ENCODE results near the gene HMGA1.
"Not testable (repeated sequence)": the region's sequence is repeated elsewhere in the genome, so short reads cannot be mapped to it uniquely, and the experiment has no call there.

HMGA1 gene

GRCh38 chr6:34249469-34250261 lies 13.0 kb downstream of the HMGA1 start:
- Mint-ChIP-seq H3K4me3 (peak overlapping the region; percentile 83), H3K36me3 (ENCODE audit: low read depth) (peaks cover 4% of the 10 kb centered on the region), H3K27ac (peak overlapping the region; percentile 77), H3K27me3 (peaks cover 2% of the 10 kb centered on the region), H3K4me1 (peaks cover 42% of the 10 kb centered on the region), H3K9me3 (no peaks in the 10 kb centered on the region)
- DNase-seq (no peak), ATAC-seq (peak; percentile 24)

- not testable (repeated sequence) for ATAC-seq; H3K27ac Mint-ChIP-seq; H3K27me3 Mint-ChIP-seq; H3K4me3 Mint-ChIP-seq; DNase-seq; H3K36me3 Mint-ChIP-seq (ENCODE audit: low read depth); H3K9me3 Mint-ChIP-seq
- peaks cover 19% of the 10 kb centered on the region for H3K4me1 Mint-ChIP-seq
Observed at GRCh38 chr6:34252395-34252794, 15.7 kb downstream of the HMGA1 start.

GRCh38 chr6:34259529-34260069 lies 22.9 kb downstream of the HMGA1 start:
- Mint-ChIP-seq H3K27me3 (no peaks in the 10 kb centered on the region), H3K36me3 (ENCODE audit: low read depth) (no peaks in the 10 kb centered on the region), H3K9me3 (no peaks in the 10 kb centered on the region), H3K4me3 (no peak overlapping the region), H3K27ac (no peak overlapping the region), H3K4me1 (no peaks in the 10 kb centered on the region)
- DNase-seq (no peak), ATAC-seq (no peak)

- ATAC-seq: no peak
- Mint-ChIP-seq H3K9me3 (no peaks in the 10 kb centered on the region), H3K4me3 (no peak overlapping the region), H3K4me1 (no peaks in the 10 kb centered on the region), H3K27me3 (no peaks in the 10 kb centered on the region), H3K36me3 (ENCODE audit: low read depth) (no peaks in the 10 kb centered on the region), H3K27ac (no peak overlapping the region)
- no peak for DNase-seq
Observed at GRCh38 chr6:34260576-34261267, 24.0 kb downstream of the HMGA1 start.

DNA sequence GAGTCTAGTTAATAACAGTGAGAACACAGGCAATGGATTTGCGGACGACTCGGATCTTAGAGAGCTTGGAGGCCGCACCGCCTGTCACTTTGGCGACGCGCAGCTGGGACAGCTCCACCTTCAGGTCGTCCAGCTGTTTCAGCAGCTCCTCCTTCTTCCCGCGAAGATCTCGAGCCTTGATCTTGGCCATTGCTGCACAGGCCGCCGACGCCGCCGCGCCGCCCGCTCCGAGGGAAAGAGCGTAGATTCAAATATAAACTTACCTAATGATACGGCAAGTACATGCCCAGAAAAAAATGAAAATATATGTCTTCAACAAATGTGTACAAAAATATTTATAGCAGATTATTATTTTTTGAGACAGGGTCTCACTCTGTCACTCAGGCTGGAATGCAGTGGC lies 26.8 kb downstream of the HMGA1 start:
- H3K4me1 Mint-ChIP-seq; H3K4me3 Mint-ChIP-seq; H3K27me3 Mint-ChIP-seq; H3K9me3 Mint-ChIP-seq; H3K27ac Mint-ChIP-seq; ATAC-seq; H3K36me3 Mint-ChIP-seq (ENCODE audit: low read depth); DNase-seq: not testable (repeated sequence)

DNA sequence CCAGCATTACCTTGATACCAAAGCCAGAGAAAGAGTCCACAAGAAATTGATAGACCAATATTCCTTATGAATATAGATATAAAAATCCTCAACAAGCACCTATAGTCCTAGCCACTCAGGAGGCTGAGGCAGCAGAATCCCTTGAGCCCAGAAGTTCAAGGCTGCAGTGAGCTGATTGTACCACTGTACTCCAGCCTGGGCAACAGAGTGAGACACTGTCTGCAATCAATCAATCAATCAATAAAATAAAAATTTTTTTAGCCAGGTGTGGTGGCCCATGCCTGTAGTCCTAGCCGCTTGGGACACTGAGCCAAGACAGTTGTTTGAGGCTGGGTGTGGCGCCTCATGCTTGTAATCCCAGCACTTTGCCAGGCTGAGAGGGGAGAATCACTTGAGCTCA lies 31.1 kb downstream of the HMGA1 start:
- DNase-seq (no peak), ATAC-seq (no peak)
- Mint-ChIP-seq H3K27me3 (no peaks in the 10 kb centered on the region), H3K4me3 (no peak overlapping the region), H3K4me1 (peaks cover 2% of the 10 kb centered on the region), H3K9me3 (no peaks in the 10 kb centered on the region), H3K36me3 (ENCODE audit: low read depth) (no peaks in the 10 kb centered on the region), H3K27ac (no peak overlapping the region)

- not testable (repeated sequence) for DNase-seq; H3K36me3 Mint-ChIP-seq (ENCODE audit: low read depth); H3K27me3 Mint-ChIP-seq; ATAC-seq; H3K27ac Mint-ChIP-seq; H3K4me1 Mint-ChIP-seq; H3K4me3 Mint-ChIP-seq; H3K9me3 Mint-ChIP-seq
Observed at GRCh38 chr6:34269132-34269531, 32.5 kb downstream of the HMGA1 start.

GRCh38 chr6:34269658-34270341 lies 33.1 kb downstream of the HMGA1 start:
- not testable (repeated sequence) for H3K9me3 Mint-ChIP-seq; H3K4me3 Mint-ChIP-seq; H3K4me1 Mint-ChIP-seq; DNase-seq; H3K36me3 Mint-ChIP-seq (ENCODE audit: low read depth); H3K27me3 Mint-ChIP-seq; H3K27ac Mint-ChIP-seq; ATAC-seq

- H3K4me3 Mint-ChIP-seq: no peak overlapping the region
- DNase-seq (no peak), ATAC-seq (no peak)
- peaks cover 11% of the 10 kb centered on the region for H3K4me1 Mint-ChIP-seq
- H3K27me3 Mint-ChIP-seq: no peaks in the 10 kb centered on the region
- no peaks in the 10 kb centered on the region for H3K36me3 Mint-ChIP-seq (ENCODE audit: low read depth)
- no peaks in the 10 kb centered on the region for H3K9me3 Mint-ChIP-seq
- no peak overlapping the region for H3K27ac Mint-ChIP-seq
Observed at GRCh38 chr6:34272013-34272926, 35.6 kb downstream of the HMGA1 start.

DNA sequence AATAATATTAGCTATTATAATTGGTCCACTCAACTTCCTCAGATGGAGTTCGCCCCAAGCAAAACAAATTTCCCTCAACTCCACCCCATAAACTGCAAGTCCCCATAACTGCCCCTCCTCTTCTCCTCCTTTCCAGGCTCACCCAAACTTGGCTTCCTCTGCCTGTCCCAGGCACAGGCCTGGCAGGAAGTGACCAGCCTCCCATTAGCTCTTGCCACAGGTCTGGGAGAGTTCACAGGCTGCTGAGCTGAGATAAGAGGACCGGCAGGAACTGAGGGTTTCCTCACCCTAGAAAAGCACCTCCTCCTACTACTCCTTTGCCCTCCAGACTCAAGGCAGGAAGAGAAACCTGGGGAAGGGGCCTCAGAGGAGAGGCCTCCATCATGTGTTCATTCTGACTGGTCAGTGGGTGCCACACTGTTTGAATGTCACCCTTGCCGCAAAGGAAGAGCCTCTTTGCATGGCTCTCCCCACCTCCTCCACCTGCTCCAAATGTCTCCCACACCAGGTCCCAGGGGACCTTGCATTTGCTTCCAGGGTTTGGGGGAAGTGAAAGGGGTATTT lies 36.7 kb downstream of the HMGA1 start:
- H3K4me1 Mint-ChIP-seq: peaks cover 11% of the 10 kb centered on the region
- DNase-seq (no peak), ATAC-seq (no peak)
- no peak overlapping the region for H3K4me3 Mint-ChIP-seq
- H3K27me3 Mint-ChIP-seq: no peaks in the 10 kb centered on the region
- H3K27ac Mint-ChIP-seq: no peak overlapping the region
- H3K9me3 Mint-ChIP-seq: no peaks in the 10 kb centered on the region
- H3K36me3 Mint-ChIP-seq (ENCODE audit: low read depth): no peaks in the 10 kb centered on the region

GRCh38 chr6:34274129-34274528 lies 37.5 kb downstream of the HMGA1 start:
- H3K27me3 Mint-ChIP-seq: no peaks in the 10 kb centered on the region
- ATAC-seq: no peak
- H3K4me3 Mint-ChIP-seq: no peak overlapping the region
- no peaks in the 10 kb centered on the region for H3K9me3 Mint-ChIP-seq
- no peak for DNase-seq
- H3K27ac Mint-ChIP-seq: no peak overlapping the region
- peaks cover 11% of the 10 kb centered on the region for H3K4me1 Mint-ChIP-seq
- peaks cover 2% of the 10 kb centered on the region for H3K36me3 Mint-ChIP-seq (ENCODE audit: low read depth)

DNA sequence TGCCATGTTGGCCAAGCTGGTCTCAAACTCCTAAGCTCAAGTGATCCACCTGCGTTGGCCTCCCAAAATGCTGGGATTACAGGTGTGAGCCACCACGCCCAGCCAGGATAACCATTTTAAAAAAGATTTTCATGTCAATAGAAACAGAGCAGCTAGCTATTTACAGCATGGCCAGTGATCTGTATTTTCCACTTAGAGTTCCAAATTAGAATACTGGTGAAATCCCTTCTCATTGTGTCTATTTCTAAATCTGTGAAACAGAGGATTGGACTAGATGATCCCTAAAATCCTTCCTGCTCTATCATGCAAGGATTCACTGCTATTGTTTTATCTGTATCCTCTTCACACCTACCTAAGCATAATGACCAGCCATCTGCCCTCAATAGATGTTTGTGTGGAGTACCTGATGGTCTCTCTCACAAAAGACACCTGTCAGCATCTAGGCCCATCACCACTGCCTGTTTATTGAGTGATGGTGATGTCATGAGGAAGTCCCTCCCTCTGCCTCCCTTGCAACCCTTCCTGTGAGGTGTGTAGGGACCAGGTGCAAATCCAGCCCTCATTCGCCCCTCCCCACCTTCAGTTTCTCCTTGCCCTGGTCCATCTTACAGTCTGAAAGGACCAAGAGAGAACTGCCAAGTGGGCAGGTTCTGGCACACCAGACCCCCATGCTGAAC lies 38.6 kb downstream of the HMGA1 start:
- Mint-ChIP-seq H3K4me3 (no peak overlapping the region), H3K9me3 (no peaks in the 10 kb centered on the region), H3K27me3 (no peaks in the 10 kb centered on the region), H3K4me1 (peaks cover 8% of the 10 kb centered on the region), H3K36me3 (ENCODE audit: low read depth) (peaks cover 9% of the 10 kb centered on the region), H3K27ac (no peak overlapping the region)
- DNase-seq: no peak
- peak; percentile 52 for ATAC-seq

DNA sequence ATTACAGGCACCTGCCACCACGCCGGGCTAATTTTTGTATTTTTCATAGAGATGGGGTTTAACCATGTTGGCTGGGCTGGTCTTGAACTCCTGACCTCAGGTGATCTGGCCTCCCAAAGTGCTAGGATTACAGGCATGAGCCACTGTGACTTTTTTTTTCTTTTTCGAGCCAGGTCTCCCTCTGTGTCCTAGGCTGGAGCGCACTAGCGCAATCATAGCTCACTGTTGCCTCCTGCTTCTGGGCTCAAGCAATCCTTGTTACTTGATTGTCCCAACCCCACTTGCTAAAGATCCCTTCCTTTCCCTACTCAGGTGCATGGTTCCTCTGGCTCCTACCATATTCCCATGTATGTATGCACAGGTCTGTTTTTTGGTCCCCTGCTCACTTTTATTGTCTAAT lies 39.5 kb downstream of the HMGA1 start:
- DNase-seq (no peak), ATAC-seq (no peak)
- H3K27ac Mint-ChIP-seq: no peak overlapping the region
- H3K4me3 Mint-ChIP-seq: no peak overlapping the region
- H3K9me3 Mint-ChIP-seq: no peaks in the 10 kb centered on the region
- peaks cover 8% of the 10 kb centered on the region for H3K4me1 Mint-ChIP-seq
- peaks cover 9% of the 10 kb centered on the region for H3K36me3 Mint-ChIP-seq (ENCODE audit: low read depth)
- H3K27me3 Mint-ChIP-seq: no peaks in the 10 kb centered on the region
